Adrenal gland (tissue), 12 donors: ENCODE data around the gene CIB2. TPM values are rescaled to one million over a fixed set of nuclear protein-coding genes. Genes with fewer than 3 reads are reported as not detected.

ENCODE experiments used
- DNase-seq, 7 donors: peaks; one replicate each; pipeline ENCODE4 v3.0.0-alpha.2; 2019 to 2020
- H3K27ac ChIP-seq, 5 donors: fragments of 200-600 bp; sonication (generic) in 4 of 5; 1 replicate in 3 of 5; 2 replicates in 2 of 5; pipeline versions ENCODE4 v1.5.1 to v1.8.0; 2016 to 2020; ENCODE audit warnings: mild to moderate bottlenecking in 1 of 5
- H3K27me3 ChIP-seq: fragments of 200-600 bp; 2 replicates; pipeline ENCODE4 v1.8.0; 2021
- H3K36me3 ChIP-seq, 2 donors: fragments of 200-600 bp; replicated peaks in 1 of 2; 1 replicate in 1 of 2; 2 replicates in 1 of 2; pipeline versions ENCODE4 v1.5.1 to v1.8.0; 2018 to 2022
- H3K4me1 ChIP-seq, 2 donors: fragments of 200-600 bp; replicated peaks in 1 of 2; 1 replicate in 1 of 2; 2 replicates in 1 of 2; pipeline versions ENCODE4 v1.5.1 to v1.8.0; 2018 to 2021
- H3K4me3 ChIP-seq, 4 donors: fragments of 200-600 bp; sonication (generic) in 3 of 4; one replicate each; pipeline ENCODE4 v1.5.1; 2016 to 2018
- H3K9me3 ChIP-seq, 3 donors: fragments of 200-600 bp; sonication (generic) in 1 of 3; replicated peaks in 1 of 3; 1 replicate in 2 of 3; 2 replicates in 1 of 3; pipeline versions ENCODE4 v1.5.1 to v1.8.0; 2016 to 2021
- POLR2A ChIP-seq, 2 donors: fragments of 450-650 bp; IDR thresholded peaks; one replicate each; pipeline ENCODE4 v1.6.1; 2017; ENCODE audit warnings: antibody characterized with exemption in 2 of 2, mild to moderate bottlenecking in 2 of 2, moderate library complexity in 1 of 2
- WGBS, 4 donors: extraction: QIAGEN DNeasy Blood & Tissue Kit in 2 of 4; methylation state at CpG; one replicate each; pipeline versions ENCODE4 v1.1.5 to v1.1.7; 2013 to 2017; 5-methylcytosine and 5-hydroxymethylcytosine counted together
- intact Hi-C, 2 donors: fragments of 100-400 bp; cut with DNase I; formaldehyde crosslinking; loops; one replicate each; pipeline versions ENCODE4 v1.14.1 to v1.15.0; 2022 to 2023
- polyA plus RNA-seq, 3 donors: library from polyadenylated mRNA; stranded (reverse); fragments of 200-250 nt in 2 of 3; fragments of 350-450 nt in 1 of 3; fragmentation: Illumina TruSeq in 1 of 3; extraction: RNeasy Lipid Tissue Mini Kit (QIAGEN cat#74804) in 1 of 3; gene quantifications; one replicate each; pipeline ENCODE4 v1.2.3, GENCODE V29; 2013 to 2014
- total RNA-seq, 9 donors: library from RNA; depleted of rRNA in 4 of 9; stranded (reverse); fragments of >200 nt in 4 of 9; fragments of 120-200 nt in 1 of 9; fragmentation: NEBNext Ultra II Directional in 1 of 9; extraction: Animal tissue kit (Norgen Biotek cat#: 25700) in 1 of 9; gene quantifications; one replicate each; pipeline versions ENCODE4 v1.1.0 to v1.2.4, GENCODE V29; 2013 to 2023
- TF ChIP-seq, protein P1 (sequence below), 6 experiments: fragments of 450-650 bp in 4 of 6; fragments of 200-600 bp in 2 of 6; sonication (generic) in 1 of 6; IDR thresholded peaks; 1 replicate in 5 of 6; 2 replicates in 1 of 6; pipeline versions ENCODE4 v1.5.1 to v1.8.0; 2016 to 2021; ENCODE audit warnings: antibody characterized with exemption in 6 of 6, mild to moderate bottlenecking in 2 of 6, moderate library complexity in 1 of 6
- donor health status: healthy with polysubstance abuse.
- donor health status: Bipolar disorder and iron deficiency.
- donor health status: DM: yes; HTN: yes; CAD: no.
- donor health status: DM: no; HTN: no; CAD: no.
- donor health status: DM: no; HTN: no; CAD: no.
- donor health status: DM: yes; HTN: yes; CAD: no.

The CIB2 gene
- total and polyA plus RNA-seq, 12 donors, result 4.4 to 37.8 (median 19.7) TPM

DNA sequence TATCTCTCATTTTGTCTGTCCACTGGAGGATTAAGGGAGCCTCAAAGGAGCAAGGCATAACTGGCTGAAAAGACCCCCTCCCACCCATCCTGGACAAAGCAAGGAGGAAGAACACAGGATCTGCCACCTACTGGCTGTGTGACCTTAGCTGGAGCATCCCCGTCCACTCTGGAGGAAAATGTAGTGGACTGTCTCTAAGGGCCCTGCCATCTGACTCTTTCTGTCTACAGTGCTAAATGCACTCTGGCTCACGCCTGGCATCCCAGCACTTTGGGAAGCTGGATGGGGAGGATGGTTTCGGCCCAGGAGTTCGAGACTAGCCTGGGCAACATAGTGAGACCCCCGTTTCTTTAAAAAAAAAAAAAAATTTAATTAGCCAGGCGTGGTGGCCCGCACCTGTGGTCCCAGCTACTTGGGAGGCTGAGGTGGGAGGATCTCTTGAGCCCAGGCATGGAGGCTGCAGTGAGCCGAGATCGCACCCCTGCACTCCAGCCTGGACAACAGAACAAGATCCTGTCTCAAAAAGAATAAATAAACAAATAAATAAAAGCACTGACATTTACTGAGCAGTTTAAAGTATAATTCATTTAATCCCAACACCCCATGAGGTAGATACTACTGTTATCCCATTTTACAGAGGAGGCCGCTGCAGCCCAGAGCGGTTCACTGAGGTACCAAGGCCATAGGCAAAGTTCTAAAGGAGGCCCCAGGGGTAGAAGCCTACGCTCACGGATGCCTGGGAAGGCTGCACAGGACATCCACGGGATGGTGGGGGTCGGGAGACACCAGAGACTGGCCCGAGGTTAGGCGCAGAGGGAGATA is 54.8 kb downstream of the CIB2 start:
- no peaks in the 10 kb centered on the region for H3K27me3 ChIP-seq
- TF ChIP-seq, protein P1, sequence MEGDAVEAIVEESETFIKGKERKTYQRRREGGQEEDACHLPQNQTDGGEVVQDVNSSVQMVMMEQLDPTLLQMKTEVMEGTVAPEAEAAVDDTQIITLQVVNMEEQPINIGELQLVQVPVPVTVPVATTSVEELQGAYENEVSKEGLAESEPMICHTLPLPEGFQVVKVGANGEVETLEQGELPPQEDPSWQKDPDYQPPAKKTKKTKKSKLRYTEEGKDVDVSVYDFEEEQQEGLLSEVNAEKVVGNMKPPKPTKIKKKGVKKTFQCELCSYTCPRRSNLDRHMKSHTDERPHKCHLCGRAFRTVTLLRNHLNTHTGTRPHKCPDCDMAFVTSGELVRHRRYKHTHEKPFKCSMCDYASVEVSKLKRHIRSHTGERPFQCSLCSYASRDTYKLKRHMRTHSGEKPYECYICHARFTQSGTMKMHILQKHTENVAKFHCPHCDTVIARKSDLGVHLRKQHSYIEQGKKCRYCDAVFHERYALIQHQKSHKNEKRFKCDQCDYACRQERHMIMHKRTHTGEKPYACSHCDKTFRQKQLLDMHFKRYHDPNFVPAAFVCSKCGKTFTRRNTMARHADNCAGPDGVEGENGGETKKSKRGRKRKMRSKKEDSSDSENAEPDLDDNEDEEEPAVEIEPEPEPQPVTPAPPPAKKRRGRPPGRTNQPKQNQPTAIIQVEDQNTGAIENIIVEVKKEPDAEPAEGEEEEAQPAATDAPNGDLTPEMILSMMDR (IDR thresholded peaks at IDR 0.05), result peak in 1 of 6 experiments; percentile 23
- no peak for TF ChIP-seq POLR2A (IDR thresholded peaks at IDR 0.05)
- DNase-seq, result peak in 2 of 7 donors; percentile 22 to 34
- H3K27ac ChIP-seq, result peak overlapping the region; percentile 75 to 98 (median 92)
- H3K36me3 ChIP-seq, result no peaks in the 10 kb centered on the region
- intact Hi-C loops, result no loop called here
- H3K4me3 ChIP-seq, result peak overlapping the region; percentile 18 to 97 (median 93)
- peaks cover 37 to 58% of the 10 kb centered on the region in 2 donors for H3K4me1 ChIP-seq
- WGBS, 4 donors, result 17 to 31% (median 30%) methylated on average over 13 to 17 of the region's 17 CpGs
- no peaks in the 10 kb centered on the region for H3K9me3 ChIP-seq

DNA sequence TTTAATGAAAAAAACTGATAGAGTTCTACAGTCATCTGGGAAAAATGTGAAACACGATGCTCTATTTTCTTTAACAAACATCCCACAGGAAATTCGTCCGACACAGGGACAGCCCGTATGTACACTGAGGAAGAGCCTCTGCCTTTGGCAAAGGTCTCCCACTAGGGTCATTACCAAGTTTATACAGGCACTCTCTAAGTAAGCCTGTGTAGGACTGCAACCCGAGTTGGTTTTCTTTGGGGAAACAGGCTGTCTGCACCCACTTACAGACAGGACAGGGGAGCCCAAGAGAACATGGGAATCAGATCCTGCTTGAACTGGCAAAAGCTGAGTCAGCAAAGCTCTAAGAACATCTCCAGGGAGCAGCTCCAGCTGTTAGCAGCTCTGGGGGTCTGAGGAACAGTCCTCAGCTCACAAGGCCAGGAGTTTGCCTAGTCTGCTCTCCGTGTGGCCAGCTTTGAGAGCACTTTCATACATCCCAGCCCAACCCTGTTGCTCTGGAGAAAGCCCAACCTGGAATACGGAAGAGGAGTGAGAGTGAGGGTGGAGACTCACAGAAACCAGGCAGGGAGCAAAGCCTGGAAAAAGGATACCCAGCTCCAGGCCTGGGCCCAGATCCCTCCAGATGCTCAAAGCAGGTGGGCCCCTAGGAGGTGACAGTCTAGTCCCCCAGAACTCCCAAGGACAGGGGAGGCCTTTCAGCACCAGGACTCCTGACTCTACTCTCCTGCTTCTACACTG is 55.6 kb downstream of the CIB2 start:
- 3 to 15% (median 12%) methylated on average over 6 to 7 of the region's 7 CpGs for WGBS, 4 donors
- Histone ChIP-seq H3K27me3 (no peaks in the 10 kb centered on the region), H3K36me3 (no peaks in the 10 kb centered on the region), H3K27ac (peak overlapping the region; percentile 75 to 98 (median 92)), H3K9me3 (no peaks in the 10 kb centered on the region), H3K4me3 (peak overlapping the region in 2 of 4 donors; percentile 91 to 97), H3K4me1 (peaks cover 41 to 66% of the 10 kb centered on the region in 2 donors)
- TF ChIP-seq POLR2A (IDR thresholded peaks at IDR 0.05), result peak; percentile 30 to 73
- TF ChIP-seq, protein P1 (IDR thresholded peaks at IDR 0.05), result no peak
- intact Hi-C loops, result no loop called here
- DNase-seq, result peak; percentile 49 to 88 (median 81)

DNA sequence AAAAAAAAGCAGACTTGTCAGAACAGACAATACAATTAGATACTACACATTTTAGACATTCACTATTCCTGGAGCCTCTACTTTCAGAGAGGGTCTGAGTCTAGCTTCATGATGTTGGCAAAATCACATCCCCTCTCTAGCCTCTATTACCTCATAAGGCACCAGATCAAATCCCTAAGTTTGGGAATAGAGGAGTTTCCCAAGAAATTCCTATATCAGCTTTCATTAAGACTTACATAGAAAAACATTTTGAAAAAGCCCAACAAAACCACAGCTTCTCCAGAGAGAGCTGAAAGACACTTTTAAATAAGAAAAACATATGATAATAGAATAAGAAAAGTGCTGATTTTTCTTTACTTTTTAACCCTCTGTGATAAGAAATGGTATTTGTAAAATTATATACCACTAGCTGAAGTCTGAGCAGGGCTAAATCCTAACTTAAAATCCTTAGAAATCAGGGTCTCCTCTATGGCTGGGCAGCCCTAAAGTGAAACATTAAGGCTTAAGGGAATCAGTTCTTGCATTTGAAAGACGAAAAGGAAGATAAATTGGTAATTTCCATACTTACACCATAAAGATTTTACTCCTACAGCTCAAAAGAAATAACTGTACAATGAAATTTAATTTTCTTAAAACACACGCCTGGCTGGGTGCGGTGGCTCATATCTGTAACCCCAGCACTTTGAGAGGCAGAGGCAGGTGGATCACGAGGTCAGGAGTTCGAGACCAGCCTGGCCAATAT is 58.0 kb downstream of the CIB2 start:
- Histone ChIP-seq H3K27me3 (no peaks in the 10 kb centered on the region), H3K27ac (peak overlapping the region; percentile 66 to 98 (median 80)), H3K36me3 (no peaks in the 10 kb centered on the region), H3K4me3 (peak overlapping the region in 1 of 4 donors; percentile 15), H3K4me1 (peaks cover 66 to 88% of the 10 kb centered on the region in 2 donors), H3K9me3 (no peaks in the 10 kb centered on the region)
- intact Hi-C loops, result no loop called here
- TF ChIP-seq, protein P1 (IDR thresholded peaks at IDR 0.05), result no peak
- TF ChIP-seq POLR2A (IDR thresholded peaks at IDR 0.05), result no peak
- DNase-seq, result no peak
- WGBS, 4 donors, result 79 to 88% (median 83%) methylated on average over 5 of the region's 5 CpGs
